K562 (cell line): Measurements from ENCODE around the gene TCIRG1. TPM values are rescaled to one million over a fixed set of nuclear protein-coding genes. Genes with fewer than 3 reads are reported as not detected.

Source experiments
- CCNT2 ChIP-seq: IDR thresholded peaks from 2 replicates; pipeline ENCODE4 v1.6.1; 2011; ENCODE audit warnings: borderline replicate concordance, low read depth, mild to moderate bottlenecking, moderate library complexity, mixed read lengths, low read length; ENCODE audit not compliant: insufficient read length; ENCODE audit errors: extremely low read depth
- FOXO4 ChIP-seq: fragments of 450-650 bp; formaldehyde crosslinking; IDR thresholded peaks from 2 replicates; pipeline ENCODE4 v1.4.0; 2020; ENCODE audit warnings: mild to moderate bottlenecking, moderate library complexity
- FOXP4 ChIP-seq: sonication (generic); formaldehyde crosslinking; IDR thresholded peaks from 2 replicates; pipeline ENCODE4 v1.8.0; 2022; ENCODE audit warnings: mild to moderate bottlenecking, missing genetic modification reagents, borderline replicate concordance
- HDAC6 ChIP-seq: IDR thresholded peaks from 2 replicates; pipeline ENCODE4 v1.6.1; 2012; ENCODE audit warnings: low read depth, mild to moderate bottlenecking, control low read depth, inconsistent platforms, low read length, moderate library complexity
- MAX ChIP-seq: sonication (generic); formaldehyde crosslinking; IDR thresholded peaks from 2 replicates; pipeline ENCODE4 v1.9.0; 2022; ENCODE audit warnings: mild to moderate bottlenecking, missing genetic modification reagents
- MYBL2 ChIP-seq, 2 experiments: fragments of 450-650 bp in 1 of 2; sonication (generic) in 1 of 2; formaldehyde crosslinking in 1 of 2; IDR thresholded peaks; 2 replicates each; pipeline versions ENCODE4 v1.6.1 to v1.8.1; 2017 to 2022; ENCODE audit warnings: borderline replicate concordance in 1 of 2, inconsistent platforms in 1 of 2, low read depth in 1 of 2, mild to moderate bottlenecking in 1 of 2, missing genetic modification reagents in 1 of 2, moderate library complexity in 1 of 2
- NFIX ChIP-seq: fragments of 250-450 bp; sonication (Bioruptor Pico); IDR thresholded peaks from 2 replicates; pipeline ENCODE4 v1.4.0; 2020; ENCODE audit warnings: low read depth, mild to moderate bottlenecking, moderate library complexity
- NUFIP1 ChIP-seq: fragments of 450-650 bp; IDR thresholded peaks from 2 replicates; pipeline ENCODE4 v1.6.1; 2018; ENCODE audit not compliant: partially characterized antibody
- PBX2 ChIP-seq, 2 experiments: IDR thresholded peaks in 1 of 2; conservative IDR thresholded peaks in 1 of 2; 2 replicates each; pipeline ENCODE4 v1.6.1; 2016; ENCODE audit warnings: low read depth in 2 of 2, mild to moderate bottlenecking in 1 of 2, missing compliant biosample characterization in 1 of 2, missing genetic modification characterization in 1 of 2, moderate library complexity in 1 of 2
- PTBP1 ChIP-seq: fragments of 200-400 bp; formaldehyde crosslinking; IDR thresholded peaks from 2 replicates; pipeline ENCODE4 v1.6.1; 2017; ENCODE audit warnings: low read depth, low read length
- TCF7 ChIP-seq: sonication (generic); IDR thresholded peaks from 2 replicates; pipeline ENCODE4 v1.6.1; 2016; ENCODE audit warnings: antibody characterized with exemption, borderline replicate concordance
- TEAD1 ChIP-seq, 2 experiments: fragments of 450-650 bp in 1 of 2; sonication (generic) in 1 of 2; formaldehyde crosslinking; IDR thresholded peaks; 2 replicates each; pipeline versions ENCODE4 v1.4.0 to v1.8.0; 2020 to 2022; ENCODE audit warnings: mild to moderate bottlenecking in 2 of 2, missing genetic modification reagents in 1 of 2
- TEAD2 ChIP-seq: fragments of 450-650 bp; IDR thresholded peaks from 2 replicates; pipeline ENCODE4 v1.6.1; 2016; ENCODE audit warnings: missing genetic modification characterization, control low read depth, missing compliant biosample characterization
- TFAP4 ChIP-seq: sonication (generic); formaldehyde crosslinking; IDR thresholded peaks from 2 replicates; pipeline ENCODE4 v1.8.0; 2022; ENCODE audit warnings: missing genetic modification reagents, mild to moderate bottlenecking, moderate library complexity, borderline replicate concordance
- TRIM24 ChIP-seq, 2 experiments: fragments of 450-650 bp; IDR thresholded peaks; 2 replicates each; pipeline ENCODE4 v1.6.1; 2016
- XRCC3 ChIP-seq: fragments of 450-650 bp; IDR thresholded peaks from 2 replicates; pipeline ENCODE4 v1.6.1; 2017; ENCODE audit warnings: mild to moderate bottlenecking, moderate library complexity
- ZFP36 ChIP-seq: fragments of 150-350 bp; IDR thresholded peaks from 2 replicates; pipeline ENCODE4 v1.6.1; 2018; ENCODE audit warnings: low read length, low read depth; ENCODE audit not compliant: partially characterized antibody
- polyA plus RNA-seq, 8 experiments: library from polyadenylated mRNA; depleted of rRNA in 4 of 8; stranded (reverse) in 5 of 8; unstranded in 3 of 8; fragments of >200 nt; fragmentation: Nextera tagmentation in 2 of 8; fragmentation: Illumina TruSeq in 1 of 8; extraction: Ambion mirVana in 2 of 8; extraction: Trizol in 1 of 8; gene quantifications; 2 replicates each; pipeline versions ENCODE4 v1.2.1 to v1.2.3, GENCODE V29; 2011 to 2014; ENCODE audit warnings: inconsistent platforms in 1 of 8, missing spikeins in 1 of 8
- total RNA-seq, 7 experiments: library from RNA; depleted of rRNA in 6 of 7; stranded (reverse); fragments of >200 nt in 6 of 7; fragmentation: Illumina TruSeq in 2 of 7; extraction: Trizol in 2 of 7; gene quantifications; 2 replicates each; pipeline versions ENCODE4 v1.2.1 to v1.2.3, GENCODE V29; 2011 to 2021; ENCODE audit warnings: low replicate concordance in 1 of 7

The TCIRG1 gene
- total and polyA plus RNA-seq, 9 of the 15 experiments (the other 6 are each of a cell fraction or from before 2014, with no cell fraction given), result 0.49 to 143 (median 24.4) TPM

GRCh38 chr11:68041617-68042218, 2.9 kb downstream of the TCIRG1 start (continued):
- TF ChIP-seq FOXP4 (CRISPR knock-in tag), result no peak
- no peak for TF ChIP-seq CCNT2
- no peak for TF ChIP-seq TEAD2
- no peak for TF ChIP-seq HDAC6
- no peak for TF ChIP-seq XRCC3
- TF ChIP-seq TEAD1 (CRISPR knock-in tag; IDR thresholded peaks at IDR 0.05), result peak in 1 of 2 experiments; percentile 83; a peak in 2 of 4 replicates
- TF ChIP-seq PBX2 (CRISPR knock-in tag; IDR thresholded peaks at IDR 0.05; ENCODE audit: low read depth), result no peak
- no peak for TF ChIP-seq PBX2 (tag; conservative IDR thresholded peaks at IDR 0.05; ENCODE audit: low read depth)
- no peak for TF ChIP-seq TCF7
- TF ChIP-seq NFIX (CRISPR knock-in tag), result no peak
- 0 out of 2 replicates have a peak, but pooled peaks have one; percentile 71 for TF ChIP-seq PTBP1
- TF ChIP-seq FOXO4 (CRISPR knock-in tag), result no peak
- peak; percentile 99 for TF ChIP-seq ZFP36
- no peak for TF ChIP-seq MYBL2 (IDR thresholded peaks at IDR 0.05; ENCODE audit: low read depth)
- TF ChIP-seq MYBL2 (CRISPR knock-in tag; IDR thresholded peaks at IDR 0.05; ENCODE audit: borderline replicate concordance), result no peak
- no peak for TF ChIP-seq TFAP4 (CRISPR knock-in tag)
- no peak for TF ChIP-seq NUFIP1
- no peak for TF ChIP-seq TRIM24 (IDR thresholded peaks at IDR 0.05)
- TF ChIP-seq MAX (CRISPR knock-in tag), result 0 out of 2 replicates have a peak, but pooled peaks have one; percentile 21
